Coronary artery (tissue), 2 donors: ENCODE data around the gene NKAIN2.

ENCODE experiments used
- DNase-seq: peaks from one replicate; pipeline ENCODE4 v3.0.0-alpha.2; 2017; ENCODE audit warnings: low spot score
- H3K27ac ChIP-seq, 2 donors: fragments of 200-600 bp; sonication (generic); one replicate each; pipeline ENCODE4 v1.5.1; 2016 to 2019
- H3K4me3 ChIP-seq: fragments of 200-600 bp; sonication (generic); 2 replicates; pipeline ENCODE4 v1.5.1; 2016; ENCODE audit warnings: mild to moderate bottlenecking, moderate library complexity
- TF ChIP-seq, protein P1 (sequence below): fragments of 200-600 bp; sonication (generic); IDR thresholded peaks from one replicate; pipeline ENCODE4 v1.5.1; 2019; ENCODE audit warnings: antibody characterized with exemption

Gene NKAIN2

DNA sequence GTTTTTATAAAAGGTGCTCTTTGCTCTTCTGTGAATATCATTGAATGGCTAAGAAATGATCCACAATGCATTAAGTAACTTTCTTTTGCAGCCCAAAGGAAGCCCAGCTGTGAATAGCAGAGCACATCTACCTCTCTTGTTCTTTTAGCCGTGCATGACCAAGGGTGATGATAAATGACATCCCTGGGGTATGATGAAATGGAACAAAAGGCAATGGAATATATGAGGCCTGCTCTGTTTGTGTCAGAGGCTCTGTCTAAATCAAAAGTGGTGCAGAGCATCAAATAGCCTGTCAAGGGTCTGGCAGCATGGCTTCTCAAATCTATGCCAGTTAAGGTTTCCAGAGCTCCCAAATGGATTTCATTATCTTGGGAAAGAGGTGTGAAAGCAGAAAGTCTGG, 796.0 kb downstream of the NKAIN2 start:
- H3K27ac ChIP-seq = no peak overlapping the region
- TF ChIP-seq, protein P1, sequence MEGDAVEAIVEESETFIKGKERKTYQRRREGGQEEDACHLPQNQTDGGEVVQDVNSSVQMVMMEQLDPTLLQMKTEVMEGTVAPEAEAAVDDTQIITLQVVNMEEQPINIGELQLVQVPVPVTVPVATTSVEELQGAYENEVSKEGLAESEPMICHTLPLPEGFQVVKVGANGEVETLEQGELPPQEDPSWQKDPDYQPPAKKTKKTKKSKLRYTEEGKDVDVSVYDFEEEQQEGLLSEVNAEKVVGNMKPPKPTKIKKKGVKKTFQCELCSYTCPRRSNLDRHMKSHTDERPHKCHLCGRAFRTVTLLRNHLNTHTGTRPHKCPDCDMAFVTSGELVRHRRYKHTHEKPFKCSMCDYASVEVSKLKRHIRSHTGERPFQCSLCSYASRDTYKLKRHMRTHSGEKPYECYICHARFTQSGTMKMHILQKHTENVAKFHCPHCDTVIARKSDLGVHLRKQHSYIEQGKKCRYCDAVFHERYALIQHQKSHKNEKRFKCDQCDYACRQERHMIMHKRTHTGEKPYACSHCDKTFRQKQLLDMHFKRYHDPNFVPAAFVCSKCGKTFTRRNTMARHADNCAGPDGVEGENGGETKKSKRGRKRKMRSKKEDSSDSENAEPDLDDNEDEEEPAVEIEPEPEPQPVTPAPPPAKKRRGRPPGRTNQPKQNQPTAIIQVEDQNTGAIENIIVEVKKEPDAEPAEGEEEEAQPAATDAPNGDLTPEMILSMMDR = no peak
- H3K4me3 ChIP-seq = no peak overlapping the region
- no peak for DNase-seq

DNA sequence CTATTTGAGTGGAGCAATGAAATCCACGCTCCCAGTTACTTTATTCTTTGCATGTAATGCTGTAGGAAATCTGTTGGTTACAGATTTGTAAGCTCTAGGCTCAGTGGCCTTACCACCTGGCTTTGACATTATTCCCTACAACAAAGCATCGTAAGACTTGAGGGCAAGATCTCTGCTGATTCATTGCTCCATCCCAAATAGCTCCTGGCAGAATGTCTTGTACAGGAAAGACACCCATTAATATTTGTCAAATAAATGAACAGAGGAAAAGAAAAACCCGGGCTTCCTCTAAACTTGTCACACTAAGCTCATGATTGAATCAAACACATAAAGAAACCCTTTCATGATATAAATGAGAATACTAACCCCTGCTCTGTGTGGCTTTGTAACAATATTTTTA, 801.1 kb downstream of the NKAIN2 start:
- no peak overlapping the region for H3K4me3 ChIP-seq
- H3K27ac ChIP-seq = no peak overlapping the region
- no peak for DNase-seq
- TF ChIP-seq, protein P1 = no peak

DNA sequence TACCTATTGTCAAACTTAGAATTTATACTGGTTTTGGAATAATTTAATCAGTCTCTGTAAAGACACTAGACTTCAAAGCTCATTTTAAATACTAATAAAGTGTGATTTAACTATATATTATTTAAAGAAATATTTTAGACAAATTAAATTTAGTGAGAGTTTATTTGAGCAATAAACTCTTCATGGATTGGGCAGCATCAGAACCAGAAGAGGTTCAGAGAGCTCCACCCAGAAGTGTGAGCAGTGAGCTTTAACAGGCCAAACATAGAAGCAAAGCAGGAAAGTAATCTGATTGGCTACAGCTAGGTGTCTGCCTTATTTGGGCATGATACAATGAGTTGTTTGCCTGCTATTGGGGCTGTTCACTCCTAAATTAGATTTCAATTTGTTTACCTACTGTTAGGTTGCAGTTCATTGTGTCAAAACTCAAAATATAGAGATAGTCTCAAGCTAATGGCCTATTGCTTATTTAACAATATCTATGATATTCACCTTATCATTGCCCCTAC, 803.5 kb downstream of the NKAIN2 start:
- H3K27ac ChIP-seq = no peak overlapping the region
- TF ChIP-seq, protein P1 = no peak
- no peak overlapping the region for H3K4me3 ChIP-seq
- DNase-seq = no peak

DNA sequence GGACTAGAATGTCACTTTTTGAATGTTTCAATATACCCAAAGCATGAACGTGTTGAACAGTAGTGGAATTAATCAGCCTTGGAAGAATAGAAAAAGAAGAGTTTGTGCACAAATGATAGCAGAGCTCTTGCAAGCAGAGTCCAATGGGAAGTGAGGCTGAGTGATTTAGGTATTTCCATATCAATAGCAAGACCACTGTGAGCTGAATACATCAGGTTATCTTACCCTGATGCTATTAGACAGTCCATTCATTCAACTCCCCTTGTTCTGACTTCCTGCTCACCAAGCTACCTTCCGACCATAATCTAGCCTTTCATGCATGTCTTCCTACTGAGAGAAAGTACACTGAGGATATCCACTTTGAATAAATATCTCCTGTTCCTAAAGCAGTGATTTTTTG, 809.4 kb downstream of the NKAIN2 start:
- Histone ChIP-seq H3K27ac (no peak overlapping the region), H3K4me3 (no peak overlapping the region)
- no peak for DNase-seq
- TF ChIP-seq, protein P1 = no peak

DNA sequence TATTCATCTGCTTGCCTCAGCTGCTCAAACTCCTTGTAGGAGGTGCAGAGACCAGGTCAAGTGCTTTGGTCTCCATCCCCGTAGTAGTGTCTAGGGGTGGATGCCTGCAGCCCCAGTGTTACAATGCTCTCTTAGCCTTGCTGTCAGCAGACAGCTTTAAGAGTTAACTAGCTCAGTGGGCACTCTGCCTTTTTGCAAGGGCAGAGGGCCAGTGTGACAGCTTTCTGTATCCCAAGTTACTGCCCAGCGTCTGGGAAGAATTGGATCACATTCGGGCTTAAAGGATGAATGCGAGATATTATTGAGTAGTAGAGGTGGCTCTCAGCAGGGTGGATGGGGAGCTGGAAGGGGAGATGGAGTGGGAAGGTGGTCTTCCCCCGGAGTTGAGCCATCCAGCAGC, 818.7 kb downstream of the NKAIN2 start:
- DNase-seq = no peak
- Histone ChIP-seq H3K27ac (no peak overlapping the region), H3K4me3 (no peak overlapping the region)
- TF ChIP-seq, protein P1 = no peak

DNA sequence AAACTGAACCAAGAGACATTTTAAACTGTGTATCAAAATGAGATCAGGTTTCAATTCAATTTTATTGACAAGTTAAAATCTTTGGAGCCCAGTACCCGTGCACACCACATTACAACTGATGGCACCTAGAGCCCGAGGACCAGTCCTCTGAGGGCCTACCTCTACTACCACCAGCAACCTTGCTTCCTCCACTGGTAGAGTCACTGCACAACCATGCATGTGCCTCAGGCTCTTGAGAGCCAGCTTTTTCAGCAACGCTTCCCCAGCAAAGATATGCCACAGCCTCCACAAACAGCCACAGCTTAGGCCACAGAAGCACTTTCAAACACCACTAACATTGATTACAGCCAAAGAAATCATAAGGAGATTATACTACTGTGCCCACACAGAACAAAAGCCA, 830.0 kb downstream of the NKAIN2 start:
- Histone ChIP-seq H3K27ac (no peak overlapping the region), H3K4me3 (no peak overlapping the region)
- TF ChIP-seq, protein P1 = no peak
- DNase-seq = no peak

DNA sequence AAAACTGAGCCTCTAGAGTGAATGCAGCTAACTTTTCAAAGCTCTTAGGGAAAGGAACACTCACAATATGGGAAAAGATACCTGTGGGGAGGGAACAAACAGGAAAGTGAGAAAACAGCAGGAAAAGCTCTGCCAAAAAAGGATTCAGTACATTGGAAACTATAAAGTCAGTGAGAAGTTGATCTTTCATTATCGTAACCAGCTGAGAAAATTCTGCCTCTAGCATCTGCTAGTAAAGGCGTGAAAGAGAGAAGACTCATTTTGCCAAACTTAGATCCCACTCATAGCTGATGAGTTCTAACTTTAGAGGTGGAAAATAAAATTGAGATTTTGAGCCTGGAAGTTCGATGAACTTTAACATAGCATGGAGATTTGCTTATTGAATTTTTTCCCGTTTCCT, 836.8 kb downstream of the NKAIN2 start:
- no peak overlapping the region for H3K4me3 ChIP-seq
- no peak overlapping the region for H3K27ac ChIP-seq
- no peak for DNase-seq
- TF ChIP-seq, protein P1 = no peak
